ENCODE results near the gene PRIM2.
"Not testable (repeated sequence)": the region's sequence is repeated elsewhere in the genome, so short reads cannot be mapped to it uniquely, and the experiment has no call there.

PRIM2 gene

GRCh38 chr6:57279013-57279412 is 38.4 kb upstream of the PRIM2 start:
- H3K36me3 ChIP-seq (ENCODE audit: insufficient read depth, insufficient read length, low read length), result no peaks in the 10 kb centered on the region
- no peaks in the 10 kb centered on the region for H3K27me3 ChIP-seq (ENCODE audit: insufficient read depth, insufficient read length)
- H3K9me3 ChIP-seq (ENCODE audit: insufficient read depth, low read length), result peaks cover 8% of the 10 kb centered on the region; the same call in 1 of the 2 replicates
- DNase-seq (ENCODE audit: low read depth, low spot score), result no peak
- TF ChIP-seq SUZ12 (IDR thresholded peaks at IDR 0.05; ENCODE audit: extremely low read depth, insufficient read depth, insufficient read length), result no peak
- TF ChIP-seq YY1 (IDR thresholded peaks at IDR 0.05; ENCODE audit: insufficient read depth, insufficient read length), result no peak
- TF ChIP-seq ZNF274 (IDR thresholded peaks at IDR 0.05; ENCODE audit: low read depth, low read length), result no peak
- no peak overlapping the region for H3K9ac ChIP-seq (ENCODE audit: insufficient read length, low read depth)
- H3K4me1 ChIP-seq (ENCODE audit: insufficient read depth, insufficient read length), result no peaks in the 10 kb centered on the region
- no peak overlapping the region for H3K4me3 ChIP-seq (ENCODE audit: insufficient read length, low read depth)

- Histone ChIP-seq H3K4me3 (ENCODE audit: insufficient read length, low read depth) (no peak overlapping the region), H3K4me1 (ENCODE audit: insufficient read depth, insufficient read length) (peaks cover 3% of the 10 kb centered on the region), H3K36me3 (ENCODE audit: insufficient read depth, insufficient read length, low read length) (no peaks in the 10 kb centered on the region), H3K9me3 (ENCODE audit: insufficient read depth, low read length) (no peaks in the 10 kb centered on the region; the same call in 1 of the 2 replicates), H3K27me3 (ENCODE audit: insufficient read depth, insufficient read length) (no peaks in the 10 kb centered on the region), H3K9ac (ENCODE audit: insufficient read length, low read depth) (no peak overlapping the region)
- DNase-seq (ENCODE audit: low read depth, low spot score), result no peak
- no peak for TF ChIP-seq SUZ12 (IDR thresholded peaks at IDR 0.05; ENCODE audit: extremely low read depth, insufficient read depth, insufficient read length)
- TF ChIP-seq ZNF274 (IDR thresholded peaks at IDR 0.05; ENCODE audit: low read depth, low read length), result no peak
- TF ChIP-seq YY1 (IDR thresholded peaks at IDR 0.05; ENCODE audit: insufficient read depth, insufficient read length), result no peak
Observed at GRCh38 chr6:57283106-57283505, 34.3 kb upstream of the PRIM2 start.

- Histone ChIP-seq H3K4me1 (ENCODE audit: insufficient read depth, insufficient read length) (peaks cover 3% of the 10 kb centered on the region), H3K9me3 (ENCODE audit: insufficient read depth, low read length) (no peaks in the 10 kb centered on the region; the same call in 1 of the 2 replicates), H3K9ac (ENCODE audit: insufficient read length, low read depth) (no peak overlapping the region), H3K36me3 (ENCODE audit: insufficient read depth, insufficient read length, low read length) (no peaks in the 10 kb centered on the region), H3K27me3 (ENCODE audit: insufficient read depth, insufficient read length) (no peaks in the 10 kb centered on the region), H3K4me3 (ENCODE audit: insufficient read length, low read depth) (no peak overlapping the region)
- no peak for DNase-seq (ENCODE audit: low read depth, low spot score)
- no peak for TF ChIP-seq ZNF274 (IDR thresholded peaks at IDR 0.05; ENCODE audit: low read depth, low read length)
- no peak for TF ChIP-seq YY1 (IDR thresholded peaks at IDR 0.05; ENCODE audit: insufficient read depth, insufficient read length)
- no peak for TF ChIP-seq SUZ12 (IDR thresholded peaks at IDR 0.05; ENCODE audit: extremely low read depth, insufficient read depth, insufficient read length)
Observed at GRCh38 chr6:57283911-57284455, 33.4 kb upstream of the PRIM2 start.

GRCh38 chr6:57288136-57288535 is 29.3 kb upstream of the PRIM2 start:
- not testable (repeated sequence) for DNase-seq (ENCODE audit: low read depth, low spot score); H3K36me3 ChIP-seq (ENCODE audit: insufficient read depth, insufficient read length, low read length); H3K27me3 ChIP-seq (ENCODE audit: insufficient read depth, insufficient read length); H3K4me1 ChIP-seq (ENCODE audit: insufficient read depth, insufficient read length); H3K9me3 ChIP-seq (ENCODE audit: insufficient read depth, low read length)
- peak overlapping the region; percentile 50 for H3K9ac ChIP-seq (ENCODE audit: insufficient read length, low read depth)
- H3K4me3 ChIP-seq (ENCODE audit: insufficient read length, low read depth), result peak overlapping the region; percentile 15

GRCh38 chr6:57293472-57293871 is 24.0 kb upstream of the PRIM2 start:
- not testable (repeated sequence) for H3K36me3 ChIP-seq (ENCODE audit: insufficient read depth, insufficient read length, low read length); H3K27me3 ChIP-seq (ENCODE audit: insufficient read depth, insufficient read length); DNase-seq (ENCODE audit: low read depth, low spot score); H3K9me3 ChIP-seq (ENCODE audit: insufficient read depth, low read length); H3K9ac ChIP-seq (ENCODE audit: insufficient read length, low read depth); H3K4me3 ChIP-seq (ENCODE audit: insufficient read length, low read depth); H3K4me1 ChIP-seq (ENCODE audit: insufficient read depth, insufficient read length)

- Histone ChIP-seq H3K36me3 (ENCODE audit: insufficient read depth, insufficient read length, low read length) (no peaks in the 10 kb centered on the region), H3K4me3 (ENCODE audit: insufficient read length, low read depth) (no peak overlapping the region), H3K27me3 (ENCODE audit: insufficient read depth, insufficient read length) (no peaks in the 10 kb centered on the region), H3K9ac (ENCODE audit: insufficient read length, low read depth) (no peak overlapping the region), H3K4me1 (ENCODE audit: insufficient read depth, insufficient read length) (no peaks in the 10 kb centered on the region), H3K9me3 (ENCODE audit: insufficient read depth, low read length) (no peaks in the 10 kb centered on the region)
- no peak for TF ChIP-seq SUZ12 (IDR thresholded peaks at IDR 0.05; ENCODE audit: extremely low read depth, insufficient read depth, insufficient read length)
- no peak for TF ChIP-seq YY1 (IDR thresholded peaks at IDR 0.05; ENCODE audit: insufficient read depth, insufficient read length)
- TF ChIP-seq ZNF274 (IDR thresholded peaks at IDR 0.05; ENCODE audit: low read depth, low read length), result no peak
- no peak for DNase-seq (ENCODE audit: low read depth, low spot score)
Observed at GRCh38 chr6:57294862-57295445, 22.5 kb upstream of the PRIM2 start.

GRCh38 chr6:57297505-57297904 is 19.9 kb upstream of the PRIM2 start:
- no peaks in the 10 kb centered on the region for H3K4me1 ChIP-seq (ENCODE audit: insufficient read depth, insufficient read length)
- TF ChIP-seq SUZ12 (IDR thresholded peaks at IDR 0.05; ENCODE audit: extremely low read depth, insufficient read depth, insufficient read length), result no peak
- TF ChIP-seq ZNF274 (IDR thresholded peaks at IDR 0.05; ENCODE audit: low read depth, low read length), result no peak
- TF ChIP-seq YY1 (IDR thresholded peaks at IDR 0.05; ENCODE audit: insufficient read depth, insufficient read length), result no peak
- no peaks in the 10 kb centered on the region for H3K9me3 ChIP-seq (ENCODE audit: insufficient read depth, low read length)
- no peaks in the 10 kb centered on the region for H3K27me3 ChIP-seq (ENCODE audit: insufficient read depth, insufficient read length)
- H3K4me3 ChIP-seq (ENCODE audit: insufficient read length, low read depth), result no peak overlapping the region
- no peak for DNase-seq (ENCODE audit: low read depth, low spot score)
- H3K9ac ChIP-seq (ENCODE audit: insufficient read length, low read depth), result no peak overlapping the region
- H3K36me3 ChIP-seq (ENCODE audit: insufficient read depth, insufficient read length, low read length), result no peaks in the 10 kb centered on the region

- no peaks in the 10 kb centered on the region for H3K9me3 ChIP-seq (ENCODE audit: insufficient read depth, low read length)
- DNase-seq (ENCODE audit: low read depth, low spot score), result no peak
- H3K4me1 ChIP-seq (ENCODE audit: insufficient read depth, insufficient read length), result no peaks in the 10 kb centered on the region
- H3K27me3 ChIP-seq (ENCODE audit: insufficient read depth, insufficient read length), result no peaks in the 10 kb centered on the region
- no peak overlapping the region for H3K9ac ChIP-seq (ENCODE audit: insufficient read length, low read depth)
- TF ChIP-seq ZNF274 (IDR thresholded peaks at IDR 0.05; ENCODE audit: low read depth, low read length) (no peak), YY1 (IDR thresholded peaks at IDR 0.05; ENCODE audit: insufficient read depth, insufficient read length) (no peak), SUZ12 (IDR thresholded peaks at IDR 0.05; ENCODE audit: extremely low read depth, insufficient read depth, insufficient read length) (no peak)
- no peak overlapping the region for H3K4me3 ChIP-seq (ENCODE audit: insufficient read length, low read depth)
- H3K36me3 ChIP-seq (ENCODE audit: insufficient read depth, insufficient read length, low read length), result no peaks in the 10 kb centered on the region
Observed at GRCh38 chr6:57298741-57299140, 18.7 kb upstream of the PRIM2 start.

All from NT2/D1 (cell line).